Osteocyte (in vitro differentiated cells): ENCODE data around the gene CD8B. TPM values are rescaled to one million over a fixed set of nuclear protein-coding genes. Genes with fewer than 3 reads are reported as not detected.

Source experiments
- DNase-seq: peaks from one replicate; pipeline ENCODE4 v3.0.0; 2021; ENCODE audit warnings: mixed read lengths; ENCODE audit not compliant: unreplicated experiment; ENCODE audit errors: extremely low spot score
- H3K27ac Mint-ChIP-seq: one replicate; pipeline ENCODE4 v1.8.0; 2021; ENCODE audit warnings: mild to moderate bottlenecking, mixed read lengths; ENCODE audit not compliant: unreplicated experiment
- H3K27me3 Mint-ChIP-seq: one replicate; pipeline ENCODE4 v1.8.0; 2021; ENCODE audit warnings: mixed read lengths; ENCODE audit not compliant: unreplicated experiment
- H3K36me3 Mint-ChIP-seq: one replicate; pipeline ENCODE4 v1.8.0; 2021; ENCODE audit warnings: mixed read lengths; ENCODE audit not compliant: unreplicated experiment
- H3K4me1 Mint-ChIP-seq: one replicate; pipeline ENCODE4 v1.8.0; 2021; ENCODE audit warnings: mixed read lengths; ENCODE audit not compliant: unreplicated experiment
- H3K4me3 Mint-ChIP-seq: one replicate; pipeline ENCODE4 v1.8.0; 2021; ENCODE audit warnings: mild to moderate bottlenecking, moderate library complexity, mixed read lengths; ENCODE audit not compliant: unreplicated experiment
- H3K9me3 Mint-ChIP-seq: one replicate; pipeline ENCODE4 v1.8.0; 2021; ENCODE audit warnings: mixed read lengths; ENCODE audit not compliant: unreplicated experiment
- CTCF ChIP-seq: fragments of 200-600 bp; sonication (generic); IDR thresholded peaks from 2 replicates; pipeline ENCODE4 v1.5.0; 2021; ENCODE audit warnings: antibody characterized with exemption, mild to moderate bottlenecking, moderate library complexity
- total RNA-seq: library from RNA; stranded (reverse); gene quantifications from 2 replicates; pipeline ENCODE4 v1.2.1, GENCODE V29; 2021

Gene CD8B
- total RNA-seq, 1 donor from 2014 or later = not detected

GRCh38 chr2:86807468-86808275 is 54.0 kb downstream of the CD8B start:
- Mint-ChIP-seq H3K27ac (no peak overlapping the region), H3K9me3 (no peaks in the 10 kb centered on the region), H3K4me3 (peak overlapping the region; percentile 86), H3K4me1 (peaks cover 15% of the 10 kb centered on the region), H3K36me3 (no peaks in the 10 kb centered on the region), H3K27me3 (peaks cover 39% of the 10 kb centered on the region)
- TF ChIP-seq CTCF = no peak
- no peak for DNase-seq

GRCh38 chr2:86807133-86807467 is 54.6 kb downstream of the CD8B start:
- Mint-ChIP-seq H3K27me3 (peaks cover 37% of the 10 kb centered on the region), H3K9me3 (no peaks in the 10 kb centered on the region), H3K4me3 (peak overlapping the region; percentile 86), H3K4me1 (peaks cover 15% of the 10 kb centered on the region), H3K27ac (no peak overlapping the region), H3K36me3 (no peaks in the 10 kb centered on the region)
- no peak for DNase-seq
- no peak for TF ChIP-seq CTCF

GRCh38 chr2:86806059-86806857 is 55.4 kb downstream of the CD8B start:
- TF ChIP-seq CTCF = no peak
- no peak for DNase-seq
- H3K27ac Mint-ChIP-seq = no peak overlapping the region
- H3K4me1 Mint-ChIP-seq = peaks cover 15% of the 10 kb centered on the region
- peaks cover 35% of the 10 kb centered on the region for H3K27me3 Mint-ChIP-seq
- no peaks in the 10 kb centered on the region for H3K9me3 Mint-ChIP-seq
- no peak overlapping the region for H3K4me3 Mint-ChIP-seq
- no peaks in the 10 kb centered on the region for H3K36me3 Mint-ChIP-seq

- H3K4me1 Mint-ChIP-seq = no peaks in the 10 kb centered on the region
- H3K27me3 Mint-ChIP-seq = peaks cover 38% of the 10 kb centered on the region
- H3K27ac Mint-ChIP-seq = no peak overlapping the region
- no peak for DNase-seq
- no peak overlapping the region for H3K4me3 Mint-ChIP-seq
- H3K36me3 Mint-ChIP-seq = peaks cover 4% of the 10 kb centered on the region
- TF ChIP-seq CTCF = no peak
- H3K9me3 Mint-ChIP-seq = peaks cover 12% of the 10 kb centered on the region
Observed at GRCh38 chr2:86800856-86801567, 60.7 kb downstream of the CD8B start.
